Heart left ventricle (tissue), 16 donors: ENCODE data around the gene SPDL1. TPM values are rescaled to one million over a fixed set of nuclear protein-coding genes. Genes with fewer than 3 reads are reported as not detected.

Experiments
- ATAC-seq, 4 donors: fragments of 200-7000 bp; cut with Tn5 transposase; one replicate each; pipeline ENCODE4 v1.9.1; 2020 to 2022; ENCODE audit warnings: moderate library complexity in 4 of 4, mild to moderate bottlenecking in 3 of 4, moderate number of reproducible peaks in 1 of 4
- DNase-seq, 5 donors: peaks; one replicate each; pipeline ENCODE4 v3.0.0-alpha.2; 2020
- H3K27ac ChIP-seq, 12 donors: fragments of 200-600 bp; sonication (generic) in 4 of 12; one replicate each; pipeline versions ENCODE4 v1.5.0 to v1.8.0; 2016 to 2022; ENCODE audit warnings: mild to moderate bottlenecking in 2 of 12
- H3K27me3 ChIP-seq, 9 donors: fragments of 200-600 bp; sonication (generic) in 2 of 9; one replicate each; pipeline versions ENCODE4 v1.5.1 to v1.8.0; 2016 to 2022; ENCODE audit warnings: mild to moderate bottlenecking in 3 of 9
- H3K36me3 ChIP-seq, 9 donors: fragments of 200-600 bp; sonication (generic) in 2 of 9; one replicate each; pipeline versions ENCODE4 v1.5.0 to v1.8.0; 2018 to 2022; ENCODE audit warnings: mild to moderate bottlenecking in 2 of 9
- H3K4me1 ChIP-seq, 12 donors: fragments of 200-600 bp; sonication (generic) in 4 of 12; one replicate each; pipeline versions ENCODE4 v1.5.0 to v1.8.0; 2016 to 2022; ENCODE audit warnings: mild to moderate bottlenecking in 3 of 12
- H3K4me3 ChIP-seq, 12 donors: fragments of 200-600 bp; sonication (generic) in 4 of 12; one replicate each; pipeline versions ENCODE4 v1.5.0 to v1.8.0; 2017 to 2022; ENCODE audit warnings: mild to moderate bottlenecking in 9 of 12, moderate library complexity in 4 of 12
- H3K9me3 ChIP-seq, 12 donors: fragments of 200-600 bp; sonication (generic) in 4 of 12; one replicate each; pipeline versions ENCODE4 v1.5.0 to v1.8.0; 2016 to 2022; ENCODE audit warnings: mild to moderate bottlenecking in 1 of 12
- CTCF ChIP-seq, 12 donors: fragments of 200-600 bp; sonication (generic) in 4 of 12; IDR thresholded peaks; one replicate each; pipeline versions ENCODE4 v1.5.0 to v1.8.0; 2018 to 2022; ENCODE audit warnings: antibody characterized with exemption in 12 of 12, mild to moderate bottlenecking in 5 of 12
- POLR2A ChIP-seq, 2 donors: fragments of 450-650 bp; IDR thresholded peaks; one replicate each; pipeline ENCODE4 v1.6.1; 2017; ENCODE audit warnings: antibody characterized with exemption in 2 of 2, mild to moderate bottlenecking in 2 of 2, moderate library complexity in 2 of 2
- WGBS, 4 donors: extraction: QIAGEN DNeasy Blood & Tissue Kit in 2 of 4; methylation state at CpG; one replicate each; pipeline versions ENCODE4 v1.1.5 to v1.1.7; 2013 to 2018; 5-methylcytosine and 5-hydroxymethylcytosine counted together
- intact Hi-C, 10 donors: fragments of 100-400 bp; cut with DNase I; formaldehyde crosslinking; loops; one replicate each; pipeline versions ENCODE4 v1.11.1 to v1.14.2; 2022
- polyA plus RNA-seq, 2 donors: library from polyadenylated mRNA; stranded (reverse); fragments of 200-250 nt; gene quantifications; one replicate each; pipeline ENCODE4 v1.2.3, GENCODE V29; 2013
- total RNA-seq, 9 donors: library from RNA; depleted of rRNA in 2 of 9; stranded (reverse); fragments of >200 nt in 2 of 9; fragmentation: NEBNext Ultra II Directional in 3 of 9; extraction: Animal tissue kit (Norgen Biotek cat#: 25700) in 3 of 9; gene quantifications; one replicate each; pipeline versions ENCODE4 v1.1.0 to v1.2.4, GENCODE V29; 2016 to 2023
- donor health status: ischemic (EF 13 %, LVEDD 7.1; RV severe dilation, severe dysfunction).
- donor health status: healthy with polysubstance abuse.
- donor health status: DM: no; HTN: yes; CAD: no.
- donor health status: DM: no; HTN: no; CAD: no.
- donor health status: ischemic (EF 25% LVEDD 6.9; RV normal size, moderate dysfunction).
- donor health status: ischemic (EF 25% LVEDD 5.7; RV mildly dilated, moderate dysfunction).
- donor health status: healthy.
- donor health status: DM: yes; HTN: yes; CAD: no.
- donor health status: ischemic (EF 35%, LVEDD 5.7; RV mildly dilated, moderate dysfunction).
- donor health status: nonischemic (EF 11% LVEDD 7.7; RV severe dilation, severe dysfunction).
- donor health status: DM: yes; HTN: yes; CAD: no.
- donor health status: PGD.
- donor health status: ischemic (EF 29% LVEDD 5.4; RV normal size, mild dysfunction).
- donor health status: nonischemic (EF 23%, LVEDD 6.1; RV moderate dilation, normal function).

Gene SPDL1
- total and polyA plus RNA-seq, 11 donors, result 2.2 to 7.0 (median 5.0) TPM

GRCh38 chr5:169576181-169576598, 7.4 kb upstream of the SPDL1 start:
- intact Hi-C loops, result loop anchor here in 4 of 10 donors (5.0 to 10.0 kb wide), 4 partner anchors 581 to 901 kb away; no protein-coding TSS in a partner anchor

GRCh38 chr5:169577951-169578350, 5.6 kb upstream of the SPDL1 start:
- TF ChIP-seq CTCF (IDR thresholded peaks at IDR 0.05) (peak in 5 of 12 donors; percentile 7 to 21 (median 14)), POLR2A (IDR thresholded peaks at IDR 0.05) (no peak)
- DNase-seq (no peak), ATAC-seq (peak in 1 of 4 donors; percentile 15)
- H3K27ac ChIP-seq, result no peak overlapping the region
- H3K27me3 ChIP-seq, result peaks cover 0 to 41% (median 0%) of the 10 kb centered on the region in 9 donors
- no peaks in the 10 kb centered on the region for H3K36me3 ChIP-seq
- intact Hi-C loops, result loop anchor here in 4 of 10 donors (5.0 to 10.0 kb wide), 4 partner anchors 583 to 903 kb away; no protein-coding TSS in a partner anchor
- H3K4me1 ChIP-seq, result peaks cover 0 to 8% (median 0%) of the 10 kb centered on the region in 12 donors
- 38 to 41% (median 39%) methylated on average over 1 of the region's 1 CpG for WGBS, 4 donors
- no peak overlapping the region for H3K4me3 ChIP-seq
- no peaks in the 10 kb centered on the region for H3K9me3 ChIP-seq

More at GRCh38 chr5:169576181-169576598, 7.4 kb upstream of the SPDL1 start:
- Histone ChIP-seq H3K4me1 (peaks cover 0 to 3% (median 0%) of the 10 kb centered on the region in 12 donors), H3K27me3 (peaks cover 0 to 48% (median 0%) of the 10 kb centered on the region in 9 donors), H3K9me3 (no peaks in the 10 kb centered on the region), H3K36me3 (no peaks in the 10 kb centered on the region), H3K4me3 (no peak overlapping the region), H3K27ac (no peak overlapping the region)
- ATAC-seq, result peak in 3 of 4 donors; percentile 41 to 84 (median 77)
- DNase-seq, result peak in 1 of 5 donors; percentile 27
- 17 to 26% (median 21%) methylated on average over 3 of the region's 3 CpGs for WGBS, 4 donors
- TF ChIP-seq CTCF (IDR thresholded peaks at IDR 0.05), result no peak
- no peak for TF ChIP-seq POLR2A (IDR thresholded peaks at IDR 0.05)

GRCh38 chr5:169580964-169581363, 2.6 kb upstream of the SPDL1 start:
- Histone ChIP-seq H3K4me3 (no peak overlapping the region), H3K27me3 (peaks cover 0 to 20% (median 0%) of the 10 kb centered on the region in 9 donors), H3K4me1 (peaks cover 0 to 21% (median 6%) of the 10 kb centered on the region in 12 donors), H3K36me3 (no peaks in the 10 kb centered on the region), H3K27ac (no peak overlapping the region), H3K9me3 (no peaks in the 10 kb centered on the region)
- DNase-seq (no peak), ATAC-seq (no peak)
- WGBS, 4 donors, result 75 to 77% (median 76%) methylated on average over 5 of the region's 5 CpGs
- TF ChIP-seq POLR2A (IDR thresholded peaks at IDR 0.05) (no peak), CTCF (IDR thresholded peaks at IDR 0.05) (no peak)
- intact Hi-C loops, result loop anchor here in 6 of 10 donors (2.0 to 10.0 kb wide), 6 partner anchors 594 to 904 kb away; no protein-coding TSS in a partner anchor

- peaks cover 0 to 14% (median 0%) of the 10 kb centered on the region in 9 donors for H3K27me3 ChIP-seq
- TF ChIP-seq POLR2A (IDR thresholded peaks at IDR 0.05), result no peak
- TF ChIP-seq CTCF (IDR thresholded peaks at IDR 0.05), result peak; percentile 64 to 85 (median 74)
- intact Hi-C loops, result loop anchor here in 6 of 10 donors (2.0 to 10.0 kb wide), 7 partner anchors 594 to 904 kb away; no protein-coding TSS in a partner anchor
- ATAC-seq, result peak in 3 of 4 donors; percentile 7 to 51 (median 48)
- H3K4me3 ChIP-seq, result no peak overlapping the region
- H3K4me1 ChIP-seq, result peaks cover 0 to 21% (median 6%) of the 10 kb centered on the region in 12 donors
- 21 to 26% (median 23%) methylated on average over 6 of the region's 6 CpGs for WGBS, 4 donors
- peak in 3 of 5 donors; percentile 37 to 44 (median 40) for DNase-seq
- H3K27ac ChIP-seq, result no peak overlapping the region
- H3K9me3 ChIP-seq, result no peaks in the 10 kb centered on the region
- H3K36me3 ChIP-seq, result no peaks in the 10 kb centered on the region
Observed at GRCh38 chr5:169581580-169582227, 1.9 kb upstream of the SPDL1 start.
